K562 (cell line): ENCODE measurements around the gene PPHLN1. TPM values are rescaled to one million over a fixed set of nuclear protein-coding genes. Genes with fewer than 3 reads are reported as not detected.

Experiments used
- BRF1 ChIP-seq: IDR thresholded peaks from 3 replicates; pipeline ENCODE4 v1.6.1; 2011; ENCODE audit warnings: borderline replicate concordance, mild to moderate bottlenecking; ENCODE audit not compliant: insufficient read length; ENCODE audit errors: extremely low read depth
- CBX5 ChIP-seq: IDR thresholded peaks from 2 replicates; pipeline ENCODE4 v1.6.1; 2014; ENCODE audit warnings: low read depth, borderline replicate concordance
- EP300 ChIP-seq: IDR thresholded peaks from 2 replicates; pipeline ENCODE4 v1.6.1; 2012; ENCODE audit warnings: low read length, improper control_type of control experiment
- GATAD2B ChIP-seq: fragments of 450-650 bp; IDR thresholded peaks from 2 replicates; pipeline ENCODE4 v1.6.1; 2017; ENCODE audit warnings: mild to moderate bottlenecking, borderline replicate concordance
- MEIS2 ChIP-seq: fragments of 450-650 bp; IDR thresholded peaks from 2 replicates; pipeline ENCODE4 v1.6.1; 2014; ENCODE audit warnings: mild to moderate bottlenecking; ENCODE audit not compliant: partially characterized antibody
- MTA2 ChIP-seq: fragments of 450-650 bp; IDR thresholded peaks from 2 replicates; pipeline ENCODE4 v1.6.1; 2016; ENCODE audit warnings: low read depth
- NCOA4 ChIP-seq: fragments of 450-650 bp; IDR thresholded peaks from 2 replicates; pipeline ENCODE4 v1.6.1; 2018; ENCODE audit warnings: mild to moderate bottlenecking; ENCODE audit not compliant: partially characterized antibody
- OTX1 ChIP-seq: fragments of 450-650 bp; formaldehyde crosslinking; IDR thresholded peaks from 2 replicates; pipeline ENCODE4 v1.4.0; 2022; ENCODE audit warnings: mild to moderate bottlenecking
- RBM15 ChIP-seq: fragments of 200-400 bp; formaldehyde crosslinking; IDR thresholded peaks from 2 replicates; pipeline ENCODE4 v1.6.1; 2018; ENCODE audit warnings: mild to moderate bottlenecking, low read length, moderate library complexity; ENCODE audit not compliant: insufficient read depth
- RFX7 ChIP-seq: fragments of 250-450 bp; sonication (Bioruptor Pico); IDR thresholded peaks from 2 replicates; pipeline ENCODE4 v1.5.1; 2021; ENCODE audit warnings: mild to moderate bottlenecking
- SNRNP70 ChIP-seq: fragments of 200-400 bp; formaldehyde crosslinking; optimal IDR thresholded peaks from 2 replicates; pipeline ENCODE3; 2017; ENCODE audit warnings: low read depth, low read length
- STAT5B ChIP-seq: fragments of 250-450 bp; sonication (Bioruptor Pico); IDR thresholded peaks from 2 replicates; pipeline ENCODE4 v1.8.0; 2021; ENCODE audit warnings: mild to moderate bottlenecking, inconsistent platforms
- polyA plus RNA-seq, 8 experiments: library from polyadenylated mRNA; depleted of rRNA in 4 of 8; stranded (reverse) in 5 of 8; unstranded in 3 of 8; fragments of >200 nt; fragmentation: Nextera tagmentation in 2 of 8; fragmentation: Illumina TruSeq in 1 of 8; extraction: Ambion mirVana in 2 of 8; extraction: Trizol in 1 of 8; gene quantifications; 2 replicates each; pipeline versions ENCODE4 v1.2.1 to v1.2.3, GENCODE V29; 2011 to 2014; ENCODE audit warnings: inconsistent platforms in 1 of 8, missing spikeins in 1 of 8
- total RNA-seq, 7 experiments: library from RNA; depleted of rRNA in 6 of 7; stranded (reverse); fragments of >200 nt in 6 of 7; fragmentation: Illumina TruSeq in 2 of 7; extraction: Trizol in 2 of 7; gene quantifications; 2 replicates each; pipeline versions ENCODE4 v1.2.1 to v1.2.3, GENCODE V29; 2011 to 2021; ENCODE audit warnings: low replicate concordance in 1 of 7
- TF ChIP-seq, protein P1 (sequence below): fragments of 250-450 bp; sonication (Bioruptor Pico); IDR thresholded peaks from 2 replicates; pipeline ENCODE4 v1.8.0; 2022; ENCODE audit warnings: inconsistent platforms
- TF ChIP-seq, protein P2 (sequence below): fragments of 250-450 bp; sonication (Bioruptor Pico); IDR thresholded peaks from 2 replicates; pipeline ENCODE4 v1.5.0; 2021; ENCODE audit warnings: mild to moderate bottlenecking, borderline replicate concordance
- TF ChIP-seq, protein P3 (sequence below): fragments of 250-450 bp; sonication (Bioruptor Pico); IDR thresholded peaks from 2 replicates; pipeline ENCODE4 v1.5.0; 2021; ENCODE audit warnings: mild to moderate bottlenecking, moderate library complexity
- TF ChIP-seq, protein P4 (sequence below): sonication (generic); formaldehyde crosslinking; IDR thresholded peaks from 2 replicates; pipeline ENCODE4 v1.8.0; 2023; ENCODE audit warnings: missing genetic modification reagents, mild to moderate bottlenecking, borderline replicate concordance

The PPHLN1 gene
- total and polyA plus RNA-seq, 9 of the 15 experiments (the other 6 are each of a cell fraction or from before 2014, with no cell fraction given), result 66.3 to 112 (median 93.6) TPM

DNA sequence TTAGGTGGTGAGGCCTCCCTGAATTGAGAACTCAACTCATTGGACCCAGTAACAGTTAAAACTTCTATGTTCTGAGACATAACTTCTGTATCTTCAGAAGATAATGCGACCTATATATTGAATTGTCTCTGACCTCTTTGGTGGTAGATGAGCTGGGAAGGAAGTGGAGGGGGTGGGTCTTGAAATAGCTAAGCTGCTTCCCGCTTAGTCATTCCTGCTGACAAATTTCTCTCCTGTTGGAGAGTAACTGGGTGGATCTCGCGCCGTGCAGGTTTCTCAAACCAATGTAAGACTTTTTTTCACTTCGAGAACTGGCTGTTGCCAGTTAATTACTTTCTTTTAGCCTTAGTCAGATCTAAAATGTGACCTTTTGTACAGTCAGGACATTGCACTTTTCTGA is 100.8 kb downstream of the PPHLN1 start (continued):
- TF ChIP-seq GATAD2B (no peak), BRF1 (no peak), SNRNP70 (no peak), EP300 (peak; percentile 82), RBM15 (no peak), OTX1 (CRISPR knock-in tag) (no peak), CBX5 (no peak), STAT5B (CRISPR knock-in tag) (no peak), NCOA4 (no peak), RFX7 (CRISPR knock-in tag) (no peak), MTA2 (no peak), MEIS2 (peak; percentile 48)
- TF ChIP-seq, protein P1, sequence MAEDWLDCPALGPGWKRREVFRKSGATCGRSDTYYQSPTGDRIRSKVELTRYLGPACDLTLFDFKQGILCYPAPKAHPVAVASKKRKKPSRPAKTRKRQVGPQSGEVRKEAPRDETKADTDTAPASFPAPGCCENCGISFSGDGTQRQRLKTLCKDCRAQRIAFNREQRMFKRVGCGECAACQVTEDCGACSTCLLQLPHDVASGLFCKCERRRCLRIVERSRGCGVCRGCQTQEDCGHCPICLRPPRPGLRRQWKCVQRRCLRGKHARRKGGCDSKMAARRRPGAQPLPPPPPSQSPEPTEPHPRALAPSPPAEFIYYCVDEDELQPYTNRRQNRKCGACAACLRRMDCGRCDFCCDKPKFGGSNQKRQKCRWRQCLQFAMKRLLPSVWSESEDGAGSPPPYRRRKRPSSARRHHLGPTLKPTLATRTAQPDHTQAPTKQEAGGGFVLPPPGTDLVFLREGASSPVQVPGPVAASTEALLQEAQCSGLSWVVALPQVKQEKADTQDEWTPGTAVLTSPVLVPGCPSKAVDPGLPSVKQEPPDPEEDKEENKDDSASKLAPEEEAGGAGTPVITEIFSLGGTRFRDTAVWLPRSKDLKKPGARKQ (CRISPR knock-in tag), result no peak
- TF ChIP-seq, protein P2, sequence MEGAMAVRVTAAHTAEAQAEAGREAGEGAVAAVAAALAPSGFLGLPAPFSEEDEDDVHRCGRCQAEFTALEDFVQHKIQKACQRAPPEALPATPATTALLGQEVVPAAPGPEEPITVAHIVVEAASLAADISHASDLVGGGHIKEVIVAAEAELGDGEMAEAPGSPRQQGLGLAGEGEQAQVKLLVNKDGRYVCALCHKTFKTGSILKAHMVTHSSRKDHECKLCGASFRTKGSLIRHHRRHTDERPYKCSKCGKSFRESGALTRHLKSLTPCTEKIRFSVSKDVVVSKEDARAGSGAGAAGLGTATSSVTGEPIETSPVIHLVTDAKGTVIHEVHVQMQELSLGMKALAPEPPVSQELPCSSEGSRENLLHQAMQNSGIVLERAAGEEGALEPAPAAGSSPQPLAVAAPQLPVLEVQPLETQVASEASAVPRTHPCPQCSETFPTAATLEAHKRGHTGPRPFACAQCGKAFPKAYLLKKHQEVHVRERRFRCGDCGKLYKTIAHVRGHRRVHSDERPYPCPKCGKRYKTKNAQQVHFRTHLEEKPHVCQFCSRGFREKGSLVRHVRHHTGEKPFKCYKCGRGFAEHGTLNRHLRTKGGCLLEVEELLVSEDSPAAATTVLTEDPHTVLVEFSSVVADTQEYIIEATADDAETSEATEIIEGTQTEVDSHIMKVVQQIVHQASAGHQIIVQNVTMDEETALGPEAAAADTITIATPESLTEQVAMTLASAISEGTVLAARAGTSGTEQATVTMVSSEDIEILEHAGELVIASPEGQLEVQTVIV, result no peak
- TF ChIP-seq, protein P3, sequence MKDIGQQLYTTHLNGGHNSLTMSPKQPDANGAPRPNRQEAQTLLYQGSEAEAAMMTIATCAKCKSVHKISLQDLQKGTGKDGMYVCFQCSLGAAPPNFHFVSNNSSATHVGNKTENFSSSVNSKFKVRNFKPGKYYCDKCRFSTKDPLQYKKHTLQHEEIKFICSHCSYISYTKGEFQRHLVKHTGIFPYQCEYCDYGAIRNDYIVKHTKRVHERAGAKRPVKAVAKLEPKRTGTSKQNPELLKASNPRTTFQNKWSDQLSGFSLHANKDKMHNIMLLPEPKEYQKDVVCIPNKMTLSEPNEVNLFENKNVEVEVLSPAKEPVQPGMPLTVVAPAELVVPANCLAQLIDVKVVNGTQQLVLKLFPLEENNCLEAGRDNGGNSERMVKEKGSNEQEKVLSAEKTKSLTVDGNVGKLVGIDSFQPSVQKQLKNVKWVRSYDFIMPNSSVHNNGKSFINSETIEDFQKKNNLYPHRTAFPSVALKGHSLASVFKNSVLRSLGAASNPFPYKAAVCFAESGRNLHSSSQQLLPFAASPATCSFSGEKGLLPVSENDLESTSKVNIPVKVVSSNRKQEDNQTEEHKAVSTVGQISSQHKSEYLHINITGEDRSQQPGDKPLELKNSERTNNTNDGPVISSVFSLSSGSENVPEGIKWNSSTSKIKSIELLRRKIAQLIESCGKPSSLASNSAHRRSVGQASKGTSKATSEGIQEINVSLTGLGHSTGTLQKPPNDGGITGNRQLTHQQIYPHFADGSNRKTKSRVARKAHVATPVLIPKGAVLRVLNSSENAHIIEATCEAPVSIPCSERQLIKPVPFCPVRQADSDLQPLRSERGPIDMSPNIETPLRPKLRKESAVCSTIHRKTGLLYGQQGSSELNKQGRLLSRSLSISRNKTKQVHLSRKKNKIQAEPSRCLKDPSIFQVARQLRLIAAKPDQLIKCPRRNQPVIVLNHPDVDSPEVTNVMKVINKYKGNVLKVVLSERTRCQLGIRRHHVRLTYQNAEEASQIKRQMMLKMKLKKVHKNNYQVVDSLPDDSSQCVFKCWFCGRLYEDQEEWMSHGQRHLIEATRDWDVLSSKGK (CRISPR knock-in tag), result no peak
- TF ChIP-seq, protein P4, sequence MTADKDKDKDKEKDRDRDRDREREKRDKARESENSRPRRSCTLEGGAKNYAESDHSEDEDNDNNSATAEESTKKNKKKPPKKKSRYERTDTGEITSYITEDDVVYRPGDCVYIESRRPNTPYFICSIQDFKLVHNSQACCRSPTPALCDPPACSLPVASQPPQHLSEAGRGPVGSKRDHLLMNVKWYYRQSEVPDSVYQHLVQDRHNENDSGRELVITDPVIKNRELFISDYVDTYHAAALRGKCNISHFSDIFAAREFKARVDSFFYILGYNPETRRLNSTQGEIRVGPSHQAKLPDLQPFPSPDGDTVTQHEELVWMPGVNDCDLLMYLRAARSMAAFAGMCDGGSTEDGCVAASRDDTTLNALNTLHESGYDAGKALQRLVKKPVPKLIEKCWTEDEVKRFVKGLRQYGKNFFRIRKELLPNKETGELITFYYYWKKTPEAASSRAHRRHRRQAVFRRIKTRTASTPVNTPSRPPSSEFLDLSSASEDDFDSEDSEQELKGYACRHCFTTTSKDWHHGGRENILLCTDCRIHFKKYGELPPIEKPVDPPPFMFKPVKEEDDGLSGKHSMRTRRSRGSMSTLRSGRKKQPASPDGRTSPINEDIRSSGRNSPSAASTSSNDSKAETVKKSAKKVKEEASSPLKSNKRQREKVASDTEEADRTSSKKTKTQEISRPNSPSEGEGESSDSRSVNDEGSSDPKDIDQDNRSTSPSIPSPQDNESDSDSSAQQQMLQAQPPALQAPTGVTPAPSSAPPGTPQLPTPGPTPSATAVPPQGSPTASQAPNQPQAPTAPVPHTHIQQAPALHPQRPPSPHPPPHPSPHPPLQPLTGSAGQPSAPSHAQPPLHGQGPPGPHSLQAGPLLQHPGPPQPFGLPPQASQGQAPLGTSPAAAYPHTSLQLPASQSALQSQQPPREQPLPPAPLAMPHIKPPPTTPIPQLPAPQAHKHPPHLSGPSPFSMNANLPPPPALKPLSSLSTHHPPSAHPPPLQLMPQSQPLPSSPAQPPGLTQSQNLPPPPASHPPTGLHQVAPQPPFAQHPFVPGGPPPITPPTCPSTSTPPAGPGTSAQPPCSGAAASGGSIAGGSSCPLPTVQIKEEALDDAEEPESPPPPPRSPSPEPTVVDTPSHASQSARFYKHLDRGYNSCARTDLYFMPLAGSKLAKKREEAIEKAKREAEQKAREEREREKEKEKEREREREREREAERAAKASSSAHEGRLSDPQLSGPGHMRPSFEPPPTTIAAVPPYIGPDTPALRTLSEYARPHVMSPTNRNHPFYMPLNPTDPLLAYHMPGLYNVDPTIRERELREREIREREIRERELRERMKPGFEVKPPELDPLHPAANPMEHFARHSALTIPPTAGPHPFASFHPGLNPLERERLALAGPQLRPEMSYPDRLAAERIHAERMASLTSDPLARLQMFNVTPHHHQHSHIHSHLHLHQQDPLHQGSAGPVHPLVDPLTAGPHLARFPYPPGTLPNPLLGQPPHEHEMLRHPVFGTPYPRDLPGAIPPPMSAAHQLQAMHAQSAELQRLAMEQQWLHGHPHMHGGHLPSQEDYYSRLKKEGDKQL (CRISPR knock-in tag), result no peak
